Superior temporal gyrus (tissue), 1 donor: ENCODE results near the gene GAB1.
A peak's percentile ranks its signal among the peaks of the same experiment; 100 is the strongest.

Source experiments
- DNase-seq: peaks from one replicate; pipeline ENCODE4 v3.0.0-alpha.2; 2016; ENCODE audit errors: extremely low spot score

The GAB1 gene

DNA sequence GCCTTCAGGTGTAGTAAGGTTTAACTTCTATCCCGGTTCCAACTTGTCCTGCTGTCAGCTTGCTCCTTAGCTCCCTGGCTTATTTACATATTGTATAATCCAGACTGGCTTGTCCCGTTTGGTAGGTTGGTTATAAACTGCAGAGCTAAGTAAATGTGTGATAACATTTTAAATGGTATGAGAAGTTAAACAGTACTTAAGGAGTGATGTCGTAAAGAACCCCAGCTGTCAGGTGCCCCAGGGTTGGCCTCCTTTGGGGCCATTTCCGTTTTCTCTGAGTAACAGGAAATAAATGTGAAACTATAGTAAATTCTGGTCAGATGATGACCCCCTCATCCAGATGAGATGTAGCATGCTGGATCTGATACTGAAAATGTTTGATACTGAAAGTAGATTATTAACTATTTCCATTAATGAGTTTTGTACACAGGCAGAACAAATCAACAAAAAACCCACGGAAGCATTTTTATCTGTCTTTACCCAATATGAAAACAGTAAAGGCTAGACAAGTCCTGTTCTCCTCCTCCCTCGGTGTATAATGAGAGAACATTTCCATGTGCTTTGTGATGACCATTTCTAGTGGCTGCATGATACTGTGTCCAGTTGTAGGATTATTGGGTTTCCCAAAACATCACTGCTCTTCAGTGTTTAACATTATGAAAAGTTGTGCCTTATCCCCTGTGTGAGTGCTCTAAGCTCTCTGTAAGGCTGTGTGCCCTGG is 22.4 kb downstream of the GAB1 start:
- DNase-seq, result no peak

DNA sequence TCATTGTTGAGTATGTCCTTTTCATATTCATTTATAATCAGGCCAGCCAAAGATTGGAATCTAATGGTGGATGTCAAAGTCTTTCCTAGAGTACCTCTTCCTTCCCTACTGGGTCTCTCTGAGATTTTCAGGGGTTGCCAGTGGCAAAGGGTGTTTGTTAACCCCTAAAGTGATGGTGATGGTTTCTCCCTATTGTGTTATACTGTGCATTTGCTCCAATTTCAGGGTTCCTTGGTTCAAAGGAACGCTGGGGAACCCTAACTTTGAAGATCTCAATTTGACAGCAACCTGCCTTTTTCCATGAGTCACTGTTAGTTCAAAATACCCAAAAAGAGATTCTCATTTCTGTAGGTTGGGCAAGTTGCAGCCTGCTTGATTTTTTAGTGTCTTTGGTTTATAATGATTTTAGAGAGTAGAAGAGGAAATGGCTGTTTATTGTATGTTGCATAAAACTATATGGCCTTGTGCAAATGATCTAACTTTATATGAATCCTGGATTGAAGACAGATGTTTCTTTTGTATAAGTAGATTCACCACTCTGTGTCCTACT is 23.0 kb downstream of the GAB1 start:
- DNase-seq, result no peak

DNA sequence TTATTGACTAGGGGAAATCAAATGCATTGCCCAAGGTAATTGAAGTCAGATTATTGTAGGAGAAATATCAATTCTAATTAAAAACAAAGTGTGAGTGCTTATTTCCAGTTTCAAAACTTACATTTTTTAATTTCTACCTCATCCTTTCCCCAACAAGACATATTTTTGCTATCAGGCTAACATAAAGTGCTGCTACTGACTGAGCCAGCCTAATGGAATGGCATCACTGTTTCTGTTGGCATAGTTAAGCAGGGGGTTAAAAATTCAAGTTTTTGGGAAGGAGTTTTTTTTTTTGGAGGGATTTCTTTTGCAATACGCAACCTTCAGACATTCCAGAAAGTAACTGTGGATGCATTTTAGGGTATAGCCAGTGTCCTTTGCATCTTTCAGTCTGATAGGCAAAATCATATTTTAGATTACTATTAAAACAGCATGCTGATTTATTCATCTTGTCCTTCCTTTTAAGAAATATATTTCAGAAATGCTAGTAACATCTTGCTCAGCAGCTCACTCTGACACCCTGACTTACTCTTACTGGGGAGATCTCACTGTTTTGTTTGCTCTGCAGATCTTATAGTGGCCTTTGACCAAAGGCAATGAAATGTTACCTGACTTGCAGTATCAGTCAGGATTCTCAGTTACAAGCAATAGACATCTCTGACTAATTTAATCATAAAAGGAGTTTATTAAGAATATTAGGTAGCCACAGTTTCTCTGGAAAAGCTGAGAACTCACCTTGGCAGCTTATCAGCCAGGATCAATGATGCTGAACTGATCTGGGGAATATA is 24.4 kb downstream of the GAB1 start:
- no peak for DNase-seq

DNA sequence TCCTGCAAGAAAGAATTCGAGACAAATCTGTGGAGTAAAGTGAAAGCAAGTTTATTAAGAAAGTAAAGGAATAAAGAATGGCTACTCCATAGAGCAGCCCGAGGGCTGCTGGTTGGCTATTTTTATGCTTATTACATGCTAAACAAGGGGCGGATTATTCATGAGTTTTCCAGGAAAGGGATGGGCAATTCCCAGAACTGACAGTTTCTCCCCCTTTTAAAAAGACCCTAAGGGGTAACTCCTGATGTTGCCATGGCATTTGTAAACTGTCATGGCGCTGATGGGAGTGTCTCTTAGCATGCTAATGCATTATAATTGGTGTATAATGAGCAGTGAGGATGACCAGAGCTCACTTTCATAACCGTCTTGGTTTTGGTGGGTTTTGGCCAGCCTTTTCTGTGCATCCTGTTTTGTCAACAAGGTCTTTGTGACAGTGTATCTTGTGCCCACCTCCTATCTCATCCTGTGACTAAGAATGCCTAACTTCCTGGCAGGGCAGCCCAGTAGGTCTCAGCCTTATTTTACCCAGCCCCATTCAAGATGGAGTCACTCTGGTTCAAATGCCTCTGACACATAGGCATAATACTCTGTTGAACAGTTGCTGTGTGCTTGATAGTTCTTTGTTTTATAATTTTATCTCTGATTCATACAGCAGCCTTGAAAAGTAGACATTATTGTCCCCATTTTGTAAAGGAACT is 25.8 kb downstream of the GAB1 start:
- DNase-seq, result no peak

DNA sequence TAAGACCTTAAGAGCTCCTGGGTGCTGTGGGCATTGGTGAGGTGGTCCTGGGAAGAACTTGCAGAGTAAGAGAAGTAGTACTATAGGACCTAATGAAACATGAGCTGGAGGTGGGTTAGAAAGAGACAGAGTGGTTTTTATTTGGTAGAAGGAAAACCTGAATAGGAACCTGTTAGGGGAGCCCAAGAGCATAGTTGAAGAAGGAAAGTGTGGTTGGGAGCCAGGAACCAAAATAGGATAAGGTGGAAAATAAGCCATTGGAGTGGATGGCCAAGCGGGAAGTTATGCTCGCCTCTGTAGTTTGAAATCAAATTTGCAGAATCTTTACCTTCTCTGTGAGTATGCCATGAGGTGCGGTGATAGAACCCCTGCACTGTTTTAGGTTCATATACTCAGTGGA is 26.7 kb downstream of the GAB1 start:
- no peak for DNase-seq

DNA sequence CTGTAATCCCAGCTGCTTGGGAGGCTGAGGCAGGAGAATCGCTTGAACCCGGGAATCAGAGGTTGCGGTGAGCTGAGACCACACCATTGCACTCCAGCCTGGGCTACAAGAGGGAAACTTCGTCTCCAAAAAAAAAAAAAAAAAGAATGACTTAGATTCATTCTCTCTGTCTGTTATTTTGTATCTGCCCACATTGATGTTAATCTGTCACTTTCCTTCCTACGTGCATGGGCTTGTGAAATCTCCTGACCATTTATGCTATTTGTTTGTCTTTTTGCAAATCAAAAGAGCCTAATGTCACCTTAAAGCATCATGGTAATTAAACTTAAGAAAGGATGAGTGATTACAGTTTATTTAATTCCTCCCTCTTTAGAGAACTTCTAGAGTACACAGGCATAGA is 27.4 kb downstream of the GAB1 start:
- DNase-seq, result no peak

DNA sequence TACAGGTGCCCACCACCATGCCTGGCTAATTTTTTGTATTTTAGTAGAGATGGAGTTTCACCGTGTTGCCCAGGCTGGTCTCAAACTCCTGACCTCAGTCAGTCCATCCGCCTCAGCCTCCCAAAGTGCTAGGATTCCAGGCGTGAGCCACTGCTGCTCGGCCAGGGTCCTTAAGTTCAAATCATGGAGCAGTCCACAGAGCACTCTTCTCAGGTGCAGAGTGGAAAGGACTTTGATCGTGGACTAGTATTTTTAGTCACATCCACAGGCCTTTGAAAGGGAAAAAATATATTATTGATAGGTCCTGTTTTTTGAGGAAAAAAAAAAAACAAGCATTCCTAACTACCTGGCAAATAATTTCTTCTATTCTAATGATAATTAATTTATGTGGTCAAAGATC is 31.2 kb downstream of the GAB1 start:
- DNase-seq, result no peak

DNA sequence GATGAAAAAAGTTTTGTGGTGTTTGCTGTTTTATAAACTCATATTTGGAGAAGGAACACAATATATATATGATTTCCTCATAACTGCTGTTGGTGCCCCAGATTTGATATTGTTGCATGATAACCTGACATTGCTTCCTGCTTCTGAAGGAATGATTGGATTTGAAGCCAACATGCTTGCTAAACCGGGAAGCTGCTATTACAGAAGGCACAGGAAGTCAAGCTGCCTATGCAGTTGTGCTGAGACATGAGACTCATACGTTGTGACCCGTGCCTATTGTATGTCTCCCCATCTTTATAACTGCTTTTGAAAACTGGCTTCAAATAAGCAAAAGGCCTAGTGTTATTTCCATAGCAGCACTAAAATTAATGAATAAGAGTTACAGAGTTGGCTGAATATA is 32.9 kb downstream of the GAB1 start:
- DNase-seq, result no peak

DNA sequence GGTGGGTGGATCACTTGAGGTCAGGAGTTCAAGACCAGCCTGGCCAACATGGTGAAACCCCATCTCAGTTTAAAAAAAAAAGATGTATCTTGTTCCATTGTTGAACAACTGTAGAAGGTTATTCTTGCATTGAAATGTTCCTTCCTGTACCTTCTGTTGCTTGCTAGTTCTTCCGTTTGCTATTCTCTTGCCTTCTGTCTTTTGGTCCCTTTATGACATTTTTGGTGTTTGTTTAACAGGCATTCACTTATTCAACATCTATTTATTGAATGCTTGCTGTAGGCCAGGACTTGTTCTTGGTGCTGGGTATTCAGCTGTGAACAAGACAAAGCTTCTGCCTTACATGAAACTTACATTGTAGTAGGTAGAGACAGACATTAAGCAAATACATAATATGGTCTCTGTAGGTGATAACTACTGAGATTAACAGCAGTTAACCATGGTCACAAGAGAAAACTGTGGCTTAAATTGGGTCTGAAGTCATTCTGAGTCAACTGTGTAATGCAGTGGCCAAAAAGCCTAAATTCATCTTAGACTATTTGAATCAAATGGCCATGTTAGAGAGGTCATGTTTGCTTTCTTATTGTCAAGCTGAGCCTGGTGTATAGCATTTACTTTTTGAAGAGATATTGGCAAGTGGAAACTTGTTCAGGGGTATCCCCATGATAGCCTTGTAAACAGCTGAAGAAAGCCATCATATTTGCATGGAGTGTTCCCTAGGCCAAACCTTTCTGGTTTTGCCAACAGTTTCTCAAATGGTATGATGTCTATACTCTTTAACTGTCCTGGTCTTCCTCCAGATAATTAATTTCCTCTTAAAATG is 35.6 kb downstream of the GAB1 start:
- DNase-seq, result no peak

DNA sequence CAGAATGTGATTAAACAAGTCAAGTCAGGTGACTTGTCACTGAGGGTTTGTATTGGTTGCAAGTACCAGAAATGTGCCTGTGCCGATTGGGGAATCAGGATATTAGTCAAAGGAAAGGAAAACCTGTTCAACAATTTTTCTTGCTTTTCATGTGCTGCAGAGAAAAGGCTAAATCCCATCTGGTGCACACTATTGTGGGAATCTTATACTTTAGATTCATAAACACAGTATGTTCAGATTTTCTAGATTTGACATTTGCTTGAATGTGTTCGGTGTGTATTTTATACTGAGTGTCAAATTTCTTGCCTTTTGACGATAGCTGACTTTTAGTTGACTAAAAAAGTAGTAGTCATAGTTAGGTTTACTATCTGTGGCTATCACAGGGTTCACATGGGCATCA is 37.6 kb downstream of the GAB1 start:
- DNase-seq, result no peak

DNA sequence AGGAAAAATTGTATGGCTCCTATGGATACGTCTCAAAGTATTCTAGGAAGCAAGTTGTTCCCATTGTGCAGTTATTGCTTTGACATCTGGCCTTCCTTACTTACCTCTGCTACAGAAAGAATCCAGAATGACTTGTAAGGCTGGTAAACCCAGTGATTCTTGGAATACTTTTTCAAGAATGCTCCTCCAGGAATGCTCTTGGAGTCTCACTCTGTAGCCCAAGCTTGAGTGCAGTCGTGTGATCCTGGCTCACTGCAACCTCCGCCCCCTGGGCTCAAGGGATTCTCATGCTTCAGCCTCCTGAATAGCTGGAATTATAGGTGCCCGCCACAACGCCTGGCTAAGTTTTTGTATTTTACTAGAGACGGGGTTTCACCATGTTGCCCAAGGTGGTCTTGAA is 38.1 kb downstream of the GAB1 start:
- DNase-seq, result no peak

DNA sequence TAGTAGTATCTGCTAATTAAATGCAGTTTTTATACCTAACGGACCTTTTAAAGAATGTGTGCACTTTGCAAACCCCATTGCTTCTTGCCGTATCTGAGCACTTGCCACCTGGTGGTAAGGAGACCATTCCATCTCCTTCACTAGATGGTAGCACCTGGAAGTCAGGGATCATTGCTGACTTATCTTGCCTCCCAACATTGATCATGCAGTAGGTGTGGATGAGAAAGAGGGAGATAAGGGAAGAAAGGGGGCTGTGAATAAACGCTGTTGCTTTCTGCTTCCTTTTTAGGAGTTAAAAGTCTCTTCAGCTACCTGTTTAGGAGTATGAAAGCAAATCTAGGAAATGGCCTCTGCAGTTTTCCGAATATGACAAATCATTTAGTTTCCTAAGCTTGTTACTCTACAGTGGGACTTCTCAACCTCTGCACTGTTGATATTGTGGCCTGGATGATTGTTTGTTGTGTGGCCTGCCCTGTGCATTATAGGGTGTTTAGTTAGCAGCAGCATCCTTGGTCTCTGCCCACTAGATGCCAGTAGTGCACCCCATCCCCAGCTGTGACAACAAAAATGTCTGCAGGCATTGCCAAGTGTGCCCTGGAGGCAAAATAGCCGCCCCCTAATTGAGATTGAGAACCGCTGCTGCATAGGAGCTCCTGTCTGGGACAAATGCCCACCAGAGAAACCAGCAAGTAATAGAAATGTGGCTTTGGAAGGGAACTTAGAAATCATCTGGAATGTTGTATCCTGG is 38.8 kb downstream of the GAB1 start:
- DNase-seq, result peak; percentile 89

DNA sequence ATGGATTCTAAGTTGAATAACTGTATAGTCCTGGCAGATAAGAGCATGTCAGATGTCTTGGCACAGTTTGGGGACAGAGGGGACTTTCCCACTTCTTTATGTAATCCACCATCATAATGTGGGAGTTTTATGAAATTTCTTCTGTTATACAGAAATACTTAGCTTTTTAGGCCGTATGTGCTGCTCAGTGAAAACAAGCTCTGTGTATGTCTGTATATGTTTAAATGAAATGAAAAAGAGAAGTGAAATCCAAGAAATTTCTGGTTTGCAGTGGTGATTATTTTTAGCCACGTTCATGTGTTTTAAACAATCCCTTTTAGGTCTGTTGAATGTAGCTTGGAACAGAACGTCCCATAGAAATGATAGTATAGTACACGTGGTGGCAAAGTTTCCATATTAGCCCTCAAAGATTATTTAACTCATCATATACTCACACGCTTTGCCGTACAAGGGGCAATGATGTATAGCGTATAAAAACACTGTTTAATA is 41.0 kb downstream of the GAB1 start:
- peak; percentile 84 for DNase-seq

DNA sequence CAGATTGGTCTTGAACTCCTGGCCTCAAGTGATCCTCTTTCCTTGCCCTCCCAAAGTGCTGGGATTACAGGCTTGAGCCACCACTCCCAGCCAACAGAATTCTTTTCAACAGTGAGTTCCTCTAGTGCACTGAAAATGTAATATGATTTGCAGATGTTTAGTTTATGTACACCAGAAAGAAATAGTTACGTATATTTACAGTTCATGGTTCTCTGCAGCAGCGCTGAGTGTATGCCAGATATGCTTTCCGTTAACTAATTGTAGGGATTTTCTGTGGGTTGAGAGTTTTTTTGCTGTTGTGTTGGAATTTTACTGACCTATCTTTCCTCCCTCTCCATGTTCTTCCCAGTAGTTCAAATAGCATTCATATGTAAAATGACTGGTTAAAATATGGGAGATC is 44.0 kb downstream of the GAB1 start:
- DNase-seq, result no peak

DNA sequence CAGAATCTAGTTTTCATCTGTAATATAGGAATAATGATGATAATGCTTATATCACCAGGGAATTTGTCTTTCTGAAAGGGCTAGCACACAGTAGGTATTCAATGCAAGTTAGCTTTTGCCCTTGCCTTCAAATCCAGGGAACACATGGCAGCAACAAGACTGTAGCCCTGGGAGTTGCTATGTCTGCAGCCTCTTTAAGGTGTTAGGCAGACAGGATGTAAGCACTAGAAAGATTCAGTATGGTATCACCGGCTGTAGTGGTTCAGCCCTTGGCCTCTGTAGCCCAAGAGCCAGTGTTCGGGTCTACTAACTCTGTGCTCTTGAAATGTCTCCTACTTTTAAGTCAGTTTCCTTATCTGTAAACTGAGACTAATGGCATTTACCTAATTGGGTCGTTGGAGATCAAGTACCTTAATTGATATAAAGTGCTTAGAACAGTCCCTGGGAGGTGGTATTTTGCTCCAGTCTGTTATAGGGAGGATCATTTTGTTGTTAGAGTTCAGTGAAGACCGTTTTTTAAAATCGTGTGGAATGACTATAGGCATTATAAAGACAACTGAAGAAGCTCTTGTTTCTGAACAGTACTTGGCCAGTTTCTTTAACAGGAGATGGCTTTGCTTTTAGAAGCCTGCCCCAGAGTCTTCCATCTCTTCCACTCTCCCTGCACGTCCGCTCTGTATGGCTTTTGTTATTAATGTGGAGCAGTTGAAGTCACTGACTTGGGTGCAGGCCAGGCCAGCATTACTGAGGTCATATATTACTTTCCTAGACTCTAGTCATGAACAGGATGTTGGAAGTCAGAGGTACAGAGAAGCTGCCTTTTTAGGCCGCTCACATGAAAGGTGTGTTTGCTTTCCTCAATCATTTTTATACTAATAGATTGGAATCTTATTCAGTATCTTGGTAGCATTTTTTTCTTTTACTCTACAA is 44.8 kb downstream of the GAB1 start:
- DNase-seq, result peak; percentile 87

DNA sequence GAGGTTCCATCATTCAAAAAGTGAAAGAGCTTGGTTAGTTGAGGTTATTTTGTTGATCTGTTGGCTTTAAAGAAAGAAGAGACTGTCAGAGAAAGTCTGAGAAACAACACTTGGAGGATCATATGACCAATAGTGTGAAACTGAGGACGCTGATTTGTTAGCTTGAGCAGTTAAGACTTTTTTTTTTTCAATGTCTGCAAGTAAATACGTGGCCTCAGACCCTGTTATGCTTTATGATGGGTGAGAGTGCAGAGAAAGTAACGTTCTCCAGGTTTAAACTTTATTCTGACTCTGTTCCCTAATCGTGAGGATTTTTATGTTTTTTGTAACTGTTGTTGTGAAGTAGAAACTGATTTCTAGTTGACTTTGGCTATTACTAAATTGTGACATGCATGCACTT is 45.9 kb downstream of the GAB1 start:
- peak; percentile 86 for DNase-seq

DNA sequence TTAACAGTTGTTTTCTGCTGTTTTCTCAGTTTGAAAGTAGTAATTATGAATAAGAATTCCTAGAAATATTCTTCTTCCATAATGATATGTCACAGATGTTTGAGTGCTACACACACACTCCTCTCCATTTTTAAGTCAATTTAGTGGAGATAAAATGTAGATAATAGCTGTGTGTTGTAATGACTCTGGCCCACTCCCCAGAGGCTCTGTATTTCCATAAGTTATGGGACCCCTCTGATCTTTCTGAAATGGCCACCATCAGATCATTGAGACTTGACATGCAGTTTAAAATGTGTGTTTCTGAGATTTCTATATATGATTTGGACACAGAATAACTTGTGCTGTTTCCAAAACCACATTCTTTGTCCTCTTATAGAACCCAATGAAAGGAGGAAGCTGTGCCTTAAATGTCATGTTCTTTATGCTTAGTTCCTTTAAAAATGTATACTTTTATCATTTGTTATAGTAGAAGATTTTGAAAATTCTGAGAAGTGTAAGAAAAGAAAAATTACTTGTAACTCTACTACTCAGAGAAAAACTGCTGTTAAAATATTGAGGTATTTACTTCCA is 46.4 kb downstream of the GAB1 start:
- no peak for DNase-seq

DNA sequence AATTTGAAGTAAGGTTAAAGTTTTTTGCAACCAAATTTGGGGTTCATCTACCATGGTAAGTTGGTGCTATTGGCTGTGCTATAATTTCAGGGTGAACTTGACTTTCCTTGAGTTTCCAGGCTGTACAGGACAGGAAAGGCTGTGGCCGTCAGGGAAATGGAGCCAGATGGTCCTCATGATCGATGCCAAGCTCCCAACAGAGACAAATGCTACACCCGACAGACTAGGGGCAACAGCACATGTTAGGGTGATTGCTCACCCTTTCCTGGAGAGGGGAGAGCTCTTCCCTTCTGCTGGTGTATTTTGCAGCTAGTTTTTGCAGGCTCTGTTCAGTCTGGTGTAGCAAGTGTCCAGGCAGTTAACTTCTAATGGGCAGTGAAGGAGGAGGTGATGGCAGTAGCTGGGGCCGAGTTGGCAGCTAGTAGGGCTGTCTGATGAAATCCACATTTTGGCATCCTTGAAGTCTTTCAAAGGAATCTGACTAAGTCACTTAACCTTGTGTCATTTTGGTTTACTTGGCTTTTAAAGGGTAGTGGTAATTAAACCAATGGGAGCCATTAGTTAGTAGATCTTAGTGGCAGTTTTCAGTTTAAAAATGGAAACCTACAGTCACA is 47.8 kb downstream of the GAB1 start:
- no peak for DNase-seq

DNA sequence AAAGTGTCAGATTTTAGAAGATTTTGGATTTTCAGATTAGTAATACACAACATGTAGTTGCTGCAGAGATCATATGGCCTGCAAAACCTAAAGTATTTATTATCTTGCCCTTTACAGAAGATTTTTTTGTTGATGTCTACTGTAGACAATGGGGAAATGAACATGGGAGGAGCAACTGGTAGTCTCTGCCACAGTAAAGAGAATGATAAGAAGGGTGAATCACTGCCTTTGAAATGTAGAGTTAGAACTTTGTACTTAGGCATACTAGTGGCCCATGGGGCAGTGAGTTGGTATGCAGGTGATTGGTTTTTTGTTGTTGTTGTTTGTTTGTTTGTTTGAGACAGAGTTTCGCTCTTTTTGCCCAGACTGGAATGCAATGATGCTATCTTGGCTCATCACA is 50.1 kb downstream of the GAB1 start:
- DNase-seq, result no peak
